HG03439 (cell line): ENCODE measurements around the gene NEAT1.

Experiments used
- ATAC-seq: cut with Tn5 transposase; IDR thresholded peaks from one replicate; pipeline ENCODE4 v1.9.1; 2021; ENCODE audit warnings: mild to moderate bottlenecking, moderate library complexity; ENCODE audit not compliant: unreplicated experiment

The NEAT1 gene

DNA sequence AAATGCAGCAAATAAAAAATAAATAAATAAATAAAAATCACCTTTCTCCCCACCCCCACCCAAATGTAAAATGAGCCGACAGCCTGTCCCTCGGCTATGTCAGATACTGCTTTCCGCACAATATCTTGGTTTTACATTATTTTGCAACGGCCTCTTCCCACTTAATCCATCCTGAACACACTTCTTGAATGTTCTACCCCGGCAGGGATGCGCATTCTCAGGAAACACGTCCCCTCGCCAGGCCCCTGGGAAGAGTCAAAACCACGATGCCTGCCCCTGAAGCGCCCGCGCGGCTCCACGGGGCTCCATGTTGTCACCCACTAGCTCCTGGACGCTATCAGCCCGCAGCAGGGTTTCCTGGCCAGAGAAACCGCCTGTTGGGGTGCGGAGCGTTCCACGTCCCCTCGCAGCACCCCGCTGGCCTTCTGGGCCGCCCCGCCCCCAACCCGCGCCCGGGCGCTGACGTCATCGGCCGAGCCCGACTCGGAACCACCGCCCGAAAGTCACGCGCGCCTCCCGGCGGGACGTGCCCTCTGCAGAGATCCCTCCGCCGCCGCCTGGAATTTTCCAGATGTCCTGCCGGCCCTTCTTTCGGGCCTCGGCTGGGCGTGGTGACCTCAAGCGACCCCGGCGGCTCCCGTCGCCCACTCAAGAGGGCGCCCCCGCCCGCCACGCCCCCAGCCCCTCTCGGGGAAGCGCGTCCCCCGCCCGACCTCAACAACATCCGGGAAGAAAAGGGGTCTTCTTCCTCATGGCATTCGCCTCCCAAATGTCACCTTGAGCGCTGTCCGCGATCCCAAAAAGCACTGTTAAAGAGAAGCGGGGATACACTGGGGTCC lies 585 bp upstream of the NEAT1 start:
- ATAC-seq = peak; percentile 16

- ATAC-seq = no peak
These were observed 1.1 kb downstream of the NEAT1 start for GRCh38 chr11:65423516-65424204.

DNA sequence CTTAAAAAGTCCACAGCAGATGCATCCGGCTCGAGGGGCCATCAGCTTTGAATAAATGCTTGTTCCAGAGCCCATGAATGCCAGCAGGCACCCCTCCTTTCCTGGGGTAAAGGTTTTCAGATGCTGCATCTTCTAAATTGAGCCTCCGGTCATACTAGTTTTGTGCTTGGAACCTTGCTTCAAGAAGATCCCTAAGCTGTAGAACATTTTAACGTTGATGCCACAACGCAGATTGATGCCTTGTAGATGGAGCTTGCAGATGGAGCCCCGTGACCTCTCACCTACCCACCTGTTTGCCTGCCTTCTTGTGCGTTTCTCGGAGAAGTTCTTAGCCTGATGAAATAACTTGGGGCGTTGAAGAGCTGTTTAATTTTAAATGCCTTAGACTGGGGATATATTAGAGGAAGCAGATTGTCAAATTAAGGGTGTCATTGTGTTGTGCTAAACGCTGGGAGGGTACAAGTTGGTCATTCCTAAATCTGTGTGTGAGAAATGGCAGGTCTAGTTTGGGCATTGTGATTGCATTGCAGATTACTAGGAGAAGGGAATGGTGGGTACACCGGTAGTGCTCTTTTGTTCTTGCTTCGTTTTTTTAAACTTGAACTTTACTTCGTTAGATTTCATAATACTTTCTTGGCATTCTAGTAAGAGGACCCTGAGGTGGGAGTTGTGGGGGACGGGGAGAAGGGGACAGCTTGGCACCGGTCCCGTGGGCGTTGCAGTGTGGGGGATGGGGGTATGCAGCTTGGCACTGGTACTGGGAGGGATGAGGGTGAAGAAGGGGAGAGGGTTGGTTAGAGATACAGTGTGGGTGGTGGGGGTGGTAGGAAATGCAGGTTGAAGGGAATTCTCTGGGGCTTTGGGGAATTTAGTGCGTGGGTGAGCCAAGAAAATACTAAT lies 1.9 kb downstream of the NEAT1 start:
- ATAC-seq = no peak

- no peak for ATAC-seq
These were observed 2.7 kb downstream of the NEAT1 start for GRCh38 chr11:65425105-65425970.

DNA sequence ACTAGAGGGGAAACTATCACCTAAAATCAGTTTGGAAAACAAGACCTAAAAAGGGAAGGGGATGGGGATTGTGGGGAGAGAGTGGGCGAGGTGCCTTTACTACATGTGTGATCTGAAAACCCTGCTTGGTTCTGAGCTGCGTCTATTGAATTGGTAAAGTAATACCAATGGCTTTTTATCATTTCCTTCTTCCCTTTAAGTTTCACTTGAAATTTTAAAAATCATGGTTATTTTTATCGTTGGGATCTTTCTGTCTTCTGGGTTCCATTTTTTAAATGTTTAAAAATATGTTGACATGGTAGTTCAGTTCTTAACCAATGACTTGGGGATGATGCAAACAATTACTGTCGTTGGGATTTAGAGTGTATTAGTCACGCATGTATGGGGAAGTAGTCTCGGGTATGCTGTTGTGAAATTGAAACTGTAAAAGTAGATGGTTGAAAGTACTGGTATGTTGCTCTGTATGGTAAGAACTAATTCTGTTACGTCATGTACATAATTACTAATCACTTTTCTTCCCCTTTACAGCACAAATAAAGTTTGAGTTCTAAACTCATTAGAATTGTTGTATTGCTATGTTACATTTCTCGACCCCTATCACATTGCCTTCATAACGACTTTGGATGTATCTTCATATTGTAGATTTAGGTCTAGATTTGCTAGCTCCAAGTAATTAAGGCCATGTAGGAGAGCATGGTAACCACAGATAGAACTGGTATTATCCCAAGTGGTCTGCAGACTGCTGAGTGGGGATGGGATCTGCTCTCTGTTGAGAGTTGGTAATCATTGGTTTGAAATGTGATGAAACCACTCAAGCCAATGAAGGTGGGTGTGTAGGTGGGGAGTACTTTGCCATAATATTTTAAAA lies 3.6 kb downstream of the NEAT1 start:
- ATAC-seq = no peak

GRCh38 chr11:65426839-65427690 lies 4.5 kb downstream of the NEAT1 start:
- no peak for ATAC-seq

DNA sequence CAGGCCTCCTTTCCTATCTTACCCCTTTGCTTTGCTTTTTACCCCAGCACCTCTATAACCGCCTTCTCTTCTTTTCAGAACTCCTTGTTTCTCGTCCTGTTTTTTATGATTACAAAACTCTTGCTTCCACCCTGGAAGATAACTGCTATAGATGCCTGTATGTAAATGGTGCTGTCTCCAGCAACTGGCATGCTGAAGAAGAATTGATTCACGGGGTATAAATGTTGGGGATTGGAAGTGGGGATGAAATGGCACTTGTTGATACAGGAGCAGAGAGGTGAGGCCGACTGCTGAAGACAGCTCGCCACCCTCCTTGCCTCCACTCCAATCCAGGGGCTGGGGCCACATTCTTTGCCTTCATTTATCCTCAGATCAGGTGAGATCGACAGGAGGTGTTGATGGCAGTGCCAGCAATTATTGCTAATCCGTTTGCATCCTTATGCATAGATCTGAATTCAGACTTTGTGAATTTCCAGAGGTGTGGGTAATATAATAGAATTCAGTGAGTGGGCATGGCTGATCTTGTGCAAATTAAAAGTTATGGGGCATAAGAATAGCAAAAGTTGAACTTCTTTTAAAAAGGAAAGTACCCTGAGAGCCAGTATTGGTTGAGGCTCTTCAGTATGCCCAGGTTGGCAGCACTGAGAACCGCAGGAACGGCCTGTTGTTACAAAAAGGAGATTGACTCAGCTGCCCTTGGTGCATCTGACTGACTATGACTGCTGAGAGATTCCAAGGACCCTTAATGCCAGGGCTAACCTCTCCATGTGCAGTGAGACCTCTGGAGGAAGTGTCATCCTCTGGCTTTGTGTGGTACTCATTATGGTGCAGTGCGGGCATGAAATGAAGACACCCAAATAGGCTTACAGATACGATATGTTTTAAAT lies 5.3 kb downstream of the NEAT1 start:
- ATAC-seq = no peak

DNA sequence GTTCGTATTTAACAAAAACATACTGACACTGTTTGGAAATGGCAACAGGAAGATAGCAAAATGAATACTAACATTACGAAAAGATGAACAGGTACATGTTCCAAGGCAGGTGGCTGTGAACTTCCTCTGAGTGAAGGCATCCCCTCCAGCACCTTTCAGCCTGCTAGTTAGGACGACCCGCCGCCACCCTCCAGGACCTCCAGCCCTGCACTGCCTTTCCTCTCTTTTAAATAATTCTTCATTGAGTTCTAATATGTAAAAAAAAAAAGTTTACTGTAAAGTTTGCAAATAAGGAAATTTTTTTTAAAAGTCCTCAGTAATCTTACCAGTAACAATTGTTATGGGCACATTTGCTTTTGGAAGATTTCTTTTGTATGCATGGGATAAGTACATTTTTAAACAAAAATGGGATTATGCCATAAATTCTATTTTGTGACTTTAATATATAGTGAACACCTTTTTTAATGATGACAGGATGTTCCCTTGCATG lies 6.0 kb downstream of the NEAT1 start:
- no peak for ATAC-seq

GRCh38 chr11:65429068-65429681 lies 6.6 kb downstream of the NEAT1 start:
- no peak for ATAC-seq

- no peak for ATAC-seq
These were observed 7.3 kb downstream of the NEAT1 start for GRCh38 chr11:65429724-65430405.

DNA sequence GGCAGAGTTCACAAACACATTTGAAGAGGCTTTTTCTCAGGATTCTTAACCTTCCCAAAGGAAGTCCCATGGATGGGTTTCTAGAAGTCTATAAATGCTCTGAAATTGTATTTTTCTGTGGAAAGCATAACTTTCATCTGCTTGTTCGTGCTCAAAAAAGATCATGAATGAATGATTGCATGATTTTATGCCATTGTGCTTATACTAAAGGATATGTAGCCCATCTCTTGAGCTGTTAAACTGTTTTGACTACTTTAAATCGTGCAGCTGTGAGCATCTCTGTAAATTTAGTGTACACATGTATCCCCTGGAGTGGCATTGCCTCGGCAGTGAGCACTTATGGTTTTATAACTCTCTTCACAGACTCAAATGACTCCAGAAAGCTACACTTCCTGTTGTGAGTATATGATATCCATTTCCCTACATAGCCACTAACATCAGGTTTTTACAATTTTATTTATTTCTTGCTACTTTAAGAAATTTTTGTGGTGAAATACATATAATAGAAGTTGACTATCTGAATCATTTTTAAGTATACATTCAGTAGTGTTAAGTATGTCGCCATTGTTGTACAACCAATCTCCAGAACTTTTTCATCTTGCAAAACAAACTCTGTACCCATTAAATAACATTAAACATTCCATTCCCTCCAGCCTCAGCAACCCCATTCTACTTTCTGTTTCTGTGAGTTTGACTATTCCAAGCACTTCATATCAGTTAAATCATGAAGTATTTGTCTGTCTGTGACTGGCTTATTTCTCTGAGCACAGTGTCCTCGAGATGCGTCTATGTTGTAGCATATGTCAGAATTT lies 8.0 kb downstream of the NEAT1 start:
- ATAC-seq = no peak

DNA sequence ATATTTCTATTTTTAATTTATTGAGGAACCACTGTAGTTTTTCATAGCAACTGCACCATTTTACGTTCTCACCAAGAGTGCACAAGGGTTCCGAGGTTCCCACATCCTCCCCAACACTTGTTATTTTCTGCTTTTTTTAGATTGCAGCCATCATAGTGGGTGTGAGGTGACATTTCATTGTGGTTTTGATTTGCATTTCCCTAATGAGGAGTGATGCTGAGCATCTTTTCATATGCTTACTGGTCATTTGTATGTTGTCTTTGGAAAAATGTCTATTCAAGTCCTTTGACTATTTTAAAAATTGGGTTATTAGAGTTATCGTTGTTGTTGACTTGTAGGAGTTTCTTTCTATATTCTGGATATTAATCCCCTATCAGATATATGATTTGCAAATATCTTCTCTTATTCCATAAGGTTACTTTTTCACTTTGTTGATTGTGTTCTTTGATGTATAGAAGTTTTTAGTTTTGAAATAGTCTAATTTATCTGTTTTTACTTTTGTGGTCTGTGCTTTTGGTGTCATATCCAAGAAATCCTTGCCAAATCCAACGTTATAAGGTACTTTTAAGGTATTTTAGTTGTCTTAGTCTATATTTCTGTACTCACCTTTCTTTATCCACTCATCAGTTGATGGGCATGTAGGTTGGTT lies 9.0 kb downstream of the NEAT1 start:
- ATAC-seq = no peak

DNA sequence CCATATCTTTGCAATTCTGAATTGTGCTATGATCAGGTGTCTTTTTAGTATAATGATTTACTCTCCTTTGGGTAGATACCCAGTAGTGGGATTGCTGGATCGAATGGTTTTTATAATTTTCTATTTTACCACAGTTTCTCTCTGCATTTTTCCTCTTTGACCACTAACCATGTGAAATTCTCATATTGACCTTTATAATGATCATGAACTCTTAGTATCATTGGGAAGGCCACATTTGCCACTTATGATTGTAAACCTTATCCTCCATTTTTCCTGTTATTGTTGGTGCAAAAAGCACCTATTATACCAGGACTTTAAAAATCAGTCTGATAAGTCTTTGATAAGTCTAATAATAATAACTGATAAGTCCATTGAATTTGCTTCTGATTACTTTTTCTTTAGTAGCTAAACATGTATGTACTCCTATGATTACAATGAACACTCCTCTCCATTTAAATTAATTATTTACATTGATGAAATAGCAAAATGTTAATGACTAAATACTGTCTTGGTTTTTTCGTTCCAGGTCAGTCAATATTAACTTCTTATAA lies 9.6 kb downstream of the NEAT1 start:
- ATAC-seq = no peak

- no peak for ATAC-seq
These were observed 10.3 kb downstream of the NEAT1 start for GRCh38 chr11:65432686-65433582.
